Stimulated activated CD4-positive, alpha-beta T cell treated with anti-CD3 and anti-CD28 coated beads, Interleukin-4, amount 100 ng/mL, for 1 hour (primary cell): ENCODE results near the gene PCDHGA7.
"Not testable (repeated sequence)": the region's sequence is repeated elsewhere in the genome, so short reads cannot be mapped to it uniquely, and the experiment has no call there.

Experiments used
- DNase-seq: peaks from one replicate; pipeline ENCODE4 v3.0.0-alpha.2; 2020

PCDHGA7 gene

GRCh38 chr5:141382469-141383294 lies at the start of gene PCDHGA7:
TSS of gene PCDHGA7 (plus strand) at chr5:141382742. CDS start at chr5:141382900, 158 bp downstream.
- DNase-seq: no peak

GRCh38 chr5:141338538-141339306 lies 43.8 kb upstream of the PCDHGA7 start, which contains the start of gene PCDHGA2:
TSS of gene PCDHGA2 (plus strand) at chr5:141338760.
- no peak for DNase-seq

- DNase-seq: not testable (repeated sequence)
Measured at GRCh38 chr5:141340781-141341354, 41.7 kb upstream of the PCDHGA7 start.

GRCh38 chr5:141342773-141343172 lies 39.8 kb upstream of the PCDHGA7 start:
- no peak for DNase-seq

- DNase-seq: no peak
Measured at GRCh38 chr5:141343242-141343952, 39.1 kb upstream of the PCDHGA7 start, which contains the start of gene PCDHGA3. TSS of gene PCDHGA3 (plus strand) at chr5:141343829. CDS start at chr5:141344034, 205 bp downstream.

- no peak for DNase-seq
Measured at GRCh38 chr5:141343953-141344463, 38.5 kb upstream of the PCDHGA7 start.

- no peak for DNase-seq
Measured at GRCh38 chr5:141345327-141345726, 37.2 kb upstream of the PCDHGA7 start.

- DNase-seq: not testable (repeated sequence)
Measured at GRCh38 chr5:141346017-141346416, 36.5 kb upstream of the PCDHGA7 start.

GRCh38 chr5:141349917-141350619 lies 32.5 kb upstream of the PCDHGA7 start, which contains the start of gene PCDHGB1:
TSS of gene PCDHGB1 (plus strand) at chr5:141350099. CDS start at chr5:141350261, 162 bp downstream.
- DNase-seq: peak; percentile 26

- DNase-seq: no peak
Measured at GRCh38 chr5:141351591-141351990, 31.0 kb upstream of the PCDHGA7 start.

- DNase-seq: no peak
Measured at GRCh38 chr5:141354900-141355469, 27.6 kb upstream of the PCDHGA7 start, which contains the start of gene PCDHGA4. TSS of gene PCDHGA4 (plus strand) at chr5:141355021. CDS start at chr5:141355108, 87 bp downstream.

GRCh38 chr5:141355641-141356040 lies 26.9 kb upstream of the PCDHGA7 start:
- DNase-seq: no peak

GRCh38 chr5:141356133-141356532 lies 26.4 kb upstream of the PCDHGA7 start:
- DNase-seq: no peak

GRCh38 chr5:141356950-141357349 lies 25.6 kb upstream of the PCDHGA7 start:
- no peak for DNase-seq

- DNase-seq: no peak
Measured at GRCh38 chr5:141359790-141360426, 22.6 kb upstream of the PCDHGA7 start, which contains the start of gene PCDHGB2. TSS of gene PCDHGB2 (plus strand) at chr5:141359994. CDS start at chr5:141360136, 142 bp downstream.

GRCh38 chr5:141360685-141361084 lies 21.9 kb upstream of the PCDHGA7 start:
- no peak for DNase-seq

GRCh38 chr5:141362719-141363118 lies 19.8 kb upstream of the PCDHGA7 start:
- DNase-seq: no peak

GRCh38 chr5:141363952-141364660 lies 18.4 kb upstream of the PCDHGA7 start, which contains the start of gene PCDHGA5:
TSS of gene PCDHGA5 (plus strand) at chr5:141364162. CDS start at chr5:141364331, 169 bp downstream.
- no peak for DNase-seq

GRCh38 chr5:141366016-141366896 lies 16.3 kb upstream of the PCDHGA7 start:
- DNase-seq: no peak
